HEK293 (cell line): ENCODE measurements around the gene RRM1.

ENCODE experiments used
- ELK4 ChIP-seq: IDR thresholded peaks from 2 replicates; pipeline ENCODE4 v1.6.1; 2011; ENCODE audit warnings: mild to moderate bottlenecking, low read depth, low read length, borderline replicate concordance
- GLIS1 ChIP-seq: fragments of 450-650 bp; formaldehyde crosslinking; IDR thresholded peaks from 2 replicates; pipeline ENCODE4 v1.5.1; 2016; ENCODE audit warnings: missing biosample characterization, missing genetic modification characterization
- GLIS2 ChIP-seq: fragments of 450-650 bp; formaldehyde crosslinking; IDR thresholded peaks from 2 replicates; pipeline ENCODE4 v1.5.1; 2016; ENCODE audit warnings: missing biosample characterization, missing genetic modification characterization
- KLF1 ChIP-seq: fragments of 450-650 bp; formaldehyde crosslinking; IDR thresholded peaks from 2 replicates; pipeline ENCODE4 v1.5.1; 2016; ENCODE audit warnings: missing biosample characterization, missing genetic modification characterization
- KLF16 ChIP-seq: fragments of 450-650 bp; formaldehyde crosslinking; IDR thresholded peaks from 2 replicates; pipeline ENCODE4 v1.5.1; 2017; ENCODE audit warnings: missing biosample characterization, missing genetic modification characterization
- KLF17 ChIP-seq: fragments of 450-650 bp; formaldehyde crosslinking; IDR thresholded peaks from 2 replicates; pipeline ENCODE4 v1.5.1; 2016; ENCODE audit warnings: missing biosample characterization, missing genetic modification characterization
- KLF8 ChIP-seq: fragments of 450-650 bp; formaldehyde crosslinking; IDR thresholded peaks from 2 replicates; pipeline ENCODE4 v1.5.1; 2016; ENCODE audit warnings: missing biosample characterization, missing genetic modification characterization
- RBAK ChIP-seq: fragments of 450-650 bp; formaldehyde crosslinking; IDR thresholded peaks from 2 replicates; pipeline ENCODE4 v1.5.1; 2016; ENCODE audit warnings: missing biosample characterization, missing genetic modification characterization
- REST ChIP-seq: fragments of 450-650 bp; formaldehyde crosslinking; IDR thresholded peaks from 2 replicates; pipeline ENCODE4 v1.5.1; 2016; ENCODE audit warnings: missing biosample characterization, missing genetic modification characterization
- SETDB1 ChIP-seq: IDR thresholded peaks from one replicate; pipeline ENCODE4 v1.6.1; 2017; ENCODE audit warnings: mild to moderate bottlenecking, low read length, moderate library complexity, mixed read lengths; ENCODE audit not compliant: insufficient read length
- TCF7L2 ChIP-seq: IDR thresholded peaks from 2 replicates; pipeline ENCODE4 v1.6.1; 2011; ENCODE audit warnings: low read depth, mild to moderate bottlenecking, inconsistent platforms, low read length, moderate library complexity, borderline replicate concordance
- ZBTB11 ChIP-seq: fragments of 450-650 bp; formaldehyde crosslinking; conservative IDR thresholded peaks from 2 replicates; pipeline ENCODE4 v1.5.1; 2016; ENCODE audit warnings: low read depth, missing biosample characterization, missing genetic modification characterization
- ZBTB21 ChIP-seq: fragments of 450-650 bp; formaldehyde crosslinking; IDR thresholded peaks from 2 replicates; pipeline ENCODE4 v1.5.1; 2017; ENCODE audit warnings: missing biosample characterization, missing genetic modification characterization
- ZBTB44 ChIP-seq: fragments of 450-650 bp; IDR thresholded peaks from 2 replicates; pipeline ENCODE4 v1.5.1; 2018; ENCODE audit warnings: missing biosample characterization, mild to moderate bottlenecking, missing genetic modification characterization
- ZNF335 ChIP-seq: fragments of 450-650 bp; formaldehyde crosslinking; conservative IDR thresholded peaks from 2 replicates; pipeline ENCODE4 v1.5.1; 2016; ENCODE audit warnings: missing biosample characterization, missing genetic modification characterization
- ZNF362 ChIP-seq: fragments of 450-650 bp; formaldehyde crosslinking; IDR thresholded peaks from 2 replicates; pipeline ENCODE4 v1.5.1; 2016; ENCODE audit warnings: missing biosample characterization, missing genetic modification characterization
- ZNF398 ChIP-seq: fragments of 450-650 bp; formaldehyde crosslinking; IDR thresholded peaks from 2 replicates; pipeline ENCODE4 v1.5.1; 2017; ENCODE audit warnings: missing biosample characterization, missing genetic modification characterization
- ZNF621 ChIP-seq: fragments of 450-650 bp; formaldehyde crosslinking; IDR thresholded peaks from 2 replicates; pipeline ENCODE4 v1.5.1; 2017; ENCODE audit warnings: missing biosample characterization, missing genetic modification characterization
- ZNF624 ChIP-seq: fragments of 450-650 bp; formaldehyde crosslinking; IDR thresholded peaks from 2 replicates; pipeline ENCODE4 v1.5.1; 2017; ENCODE audit warnings: missing biosample characterization, missing genetic modification characterization
- ZNF791 ChIP-seq: fragments of 450-650 bp; formaldehyde crosslinking; IDR thresholded peaks from 2 replicates; pipeline ENCODE4 v1.5.1; 2016; ENCODE audit warnings: missing biosample characterization, missing genetic modification characterization
- ZSCAN23 ChIP-seq: fragments of 450-650 bp; formaldehyde crosslinking; IDR thresholded peaks from 2 replicates; pipeline ENCODE4 v1.5.1; 2016; ENCODE audit warnings: missing biosample characterization, missing genetic modification characterization
- ZSCAN5A ChIP-seq: fragments of 450-650 bp; formaldehyde crosslinking; IDR thresholded peaks from 2 replicates; pipeline ENCODE4 v1.5.1; 2016; ENCODE audit warnings: missing biosample characterization, missing genetic modification characterization

Gene RRM1

GRCh38 chr11:4094348-4095291, at the start of gene RRM1 (continued):
- TF ChIP-seq ZBTB11 (tag by site-specific recombination) (peak; percentile 39), TCF7L2 (no peak), ZBTB44 (no peak), ZSCAN23 (tag by site-specific recombination) (peak; percentile 31; the same call in 1 of the 2 replicates), RBAK (no peak), ZNF624 (tag by site-specific recombination) (no peak), REST (tag by site-specific recombination) (no peak), GLIS1 (tag by site-specific recombination) (no peak; the same call in 1 of the 2 replicates), KLF17 (peak; percentile 83), KLF16 (tag by site-specific recombination) (peak; percentile 77), GLIS2 (no peak), SETDB1 (no peak), KLF1 (tag by site-specific recombination) (peak; percentile 53), ZSCAN5A (tag by site-specific recombination) (no peak), ZBTB21 (tag by site-specific recombination) (peak; percentile 99), ELK4 (no peak; the same call in 1 of the 2 replicates), ZNF791 (tag by site-specific recombination) (no peak), ZNF398 (tag by site-specific recombination) (peak; percentile 63), ZNF335 (tag by site-specific recombination) (peak; percentile 93), KLF8 (peak; percentile 95), ZNF362 (tag by site-specific recombination) (no peak), ZNF621 (tag by site-specific recombination) (no peak)
